Astrocyte of the cerebellum (primary cell): ENCODE results near the gene CGN.
A peak's percentile ranks its signal among the peaks of the same experiment; 100 is the strongest.

Experiments
- DNase-seq: peaks from one replicate; pipeline ENCODE4 v3.0.0-alpha.2; 2011; ENCODE audit warnings: low read depth
- H3K4me3 ChIP-seq: 2 replicates; pipeline ENCODE4 v1.5.1; 2011; ENCODE audit warnings: mild to moderate bottlenecking, low read depth, low read length, moderate library complexity
- in situ Hi-C: cut with HindIII; loops from 2 replicates; pipeline ENCODE4 v1.10.0; 2017; ENCODE audit warnings: low sequenced_read_pairs
- TF ChIP-seq, protein P1 (sequence below): IDR thresholded peaks from 2 replicates; pipeline ENCODE4 v1.5.1; 2012; ENCODE audit warnings: low read length, low read depth, moderate library complexity, mild to moderate bottlenecking; ENCODE audit errors: missing control alignments

CGN gene

DNA sequence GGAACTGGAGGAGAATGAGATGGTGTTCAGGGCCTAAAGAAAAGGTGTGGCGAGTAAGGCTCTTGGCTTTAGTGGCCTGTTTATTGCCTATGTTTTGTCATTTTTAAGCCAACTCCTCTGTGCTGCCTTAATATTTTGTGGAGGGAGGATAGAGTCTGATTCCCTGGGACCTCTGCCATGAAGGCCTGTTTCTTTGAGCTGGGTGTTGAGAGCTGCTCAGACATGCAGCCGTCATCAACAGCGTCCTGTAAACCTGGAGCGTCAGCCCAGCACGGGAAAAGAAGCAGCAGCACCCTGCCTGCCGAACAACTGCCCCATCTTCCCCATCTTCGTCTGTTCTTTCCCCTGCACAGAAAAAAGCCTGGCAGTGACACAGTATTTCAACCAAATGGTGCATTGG, 73.6 kb downstream of the CGN start:
- DNase-seq = no peak
- no peak overlapping the region for H3K4me3 ChIP-seq
- in situ Hi-C loops = loop anchor here (5.0 kb wide), 1 partner anchor 47 kb away; no protein-coding TSS in a partner anchor
- TF ChIP-seq, protein P1, sequence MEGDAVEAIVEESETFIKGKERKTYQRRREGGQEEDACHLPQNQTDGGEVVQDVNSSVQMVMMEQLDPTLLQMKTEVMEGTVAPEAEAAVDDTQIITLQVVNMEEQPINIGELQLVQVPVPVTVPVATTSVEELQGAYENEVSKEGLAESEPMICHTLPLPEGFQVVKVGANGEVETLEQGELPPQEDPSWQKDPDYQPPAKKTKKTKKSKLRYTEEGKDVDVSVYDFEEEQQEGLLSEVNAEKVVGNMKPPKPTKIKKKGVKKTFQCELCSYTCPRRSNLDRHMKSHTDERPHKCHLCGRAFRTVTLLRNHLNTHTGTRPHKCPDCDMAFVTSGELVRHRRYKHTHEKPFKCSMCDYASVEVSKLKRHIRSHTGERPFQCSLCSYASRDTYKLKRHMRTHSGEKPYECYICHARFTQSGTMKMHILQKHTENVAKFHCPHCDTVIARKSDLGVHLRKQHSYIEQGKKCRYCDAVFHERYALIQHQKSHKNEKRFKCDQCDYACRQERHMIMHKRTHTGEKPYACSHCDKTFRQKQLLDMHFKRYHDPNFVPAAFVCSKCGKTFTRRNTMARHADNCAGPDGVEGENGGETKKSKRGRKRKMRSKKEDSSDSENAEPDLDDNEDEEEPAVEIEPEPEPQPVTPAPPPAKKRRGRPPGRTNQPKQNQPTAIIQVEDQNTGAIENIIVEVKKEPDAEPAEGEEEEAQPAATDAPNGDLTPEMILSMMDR = no peak

DNA sequence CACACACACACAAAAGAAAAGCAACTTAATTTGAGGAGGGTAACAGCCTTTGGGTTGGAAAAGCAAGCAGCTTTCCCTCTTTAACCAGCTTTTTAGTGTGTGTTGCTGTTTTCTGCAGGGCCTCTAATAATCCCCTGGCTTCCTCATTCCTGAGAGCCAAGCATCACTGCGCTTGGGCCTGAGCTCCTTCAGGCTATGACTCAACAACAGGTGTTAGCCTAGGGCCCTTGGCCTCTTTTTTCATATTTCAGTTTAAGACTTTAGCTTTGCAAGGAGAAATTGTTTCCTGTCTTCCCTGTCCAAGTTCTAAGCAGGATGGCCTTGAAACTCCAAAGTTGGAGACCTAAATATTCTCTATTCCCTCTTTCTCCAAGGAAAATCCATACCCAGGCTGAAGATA, 74.4 kb downstream of the CGN start:
- TF ChIP-seq, protein P1 = no peak
- peak; percentile 29 for DNase-seq
- in situ Hi-C loops = no loop called here
- H3K4me3 ChIP-seq = no peak overlapping the region
